MM.1S (cell line): ENCODE results near the gene ANGPT4.

Experiments used
- EZH2 ChIP-seq: fragments of 300-600 bp; sonication (generic); optimal IDR thresholded peaks from 2 replicates; pipeline ENCODE3; 2017; ENCODE audit warnings: low read depth, mild to moderate bottlenecking, antibody characterized with exemption, low read length, mixed read lengths
- EZH2phosphoT487 ChIP-seq: fragments of 300-600 bp; sonication (generic); IDR thresholded peaks from 2 replicates; pipeline ENCODE4 v1.6.1; 2018; ENCODE audit warnings: antibody characterized with exemption, low read length
- TF ChIP-seq, protein P1 (sequence below): fragments of 300-600 bp; sonication (generic); IDR thresholded peaks from 2 replicates; pipeline ENCODE4 v1.5.1; 2016; ENCODE audit warnings: antibody characterized with exemption, low read length, mixed read lengths

DNA sequence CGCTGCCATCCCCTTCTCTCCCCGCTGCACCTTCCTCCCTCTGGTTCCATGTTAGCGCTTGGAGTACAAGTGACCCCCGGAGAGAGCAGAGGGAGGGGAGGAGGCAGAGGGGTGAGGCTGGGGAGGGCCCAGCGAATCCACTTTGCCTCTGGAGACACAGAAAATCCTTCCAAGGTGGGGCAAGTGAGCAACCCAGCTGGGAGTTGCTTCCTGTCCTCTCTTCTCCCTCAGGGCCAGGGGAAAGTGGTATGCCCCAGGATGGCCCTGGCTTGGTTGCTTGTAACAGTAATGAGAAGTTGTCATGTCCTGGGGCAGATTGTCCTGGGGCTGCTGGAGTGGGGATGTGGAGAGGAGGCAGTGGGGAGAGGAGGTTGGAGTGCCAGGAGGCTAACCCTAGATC, 691 bp upstream of the ANGPT4 start:
- TF ChIP-seq, protein P1, sequence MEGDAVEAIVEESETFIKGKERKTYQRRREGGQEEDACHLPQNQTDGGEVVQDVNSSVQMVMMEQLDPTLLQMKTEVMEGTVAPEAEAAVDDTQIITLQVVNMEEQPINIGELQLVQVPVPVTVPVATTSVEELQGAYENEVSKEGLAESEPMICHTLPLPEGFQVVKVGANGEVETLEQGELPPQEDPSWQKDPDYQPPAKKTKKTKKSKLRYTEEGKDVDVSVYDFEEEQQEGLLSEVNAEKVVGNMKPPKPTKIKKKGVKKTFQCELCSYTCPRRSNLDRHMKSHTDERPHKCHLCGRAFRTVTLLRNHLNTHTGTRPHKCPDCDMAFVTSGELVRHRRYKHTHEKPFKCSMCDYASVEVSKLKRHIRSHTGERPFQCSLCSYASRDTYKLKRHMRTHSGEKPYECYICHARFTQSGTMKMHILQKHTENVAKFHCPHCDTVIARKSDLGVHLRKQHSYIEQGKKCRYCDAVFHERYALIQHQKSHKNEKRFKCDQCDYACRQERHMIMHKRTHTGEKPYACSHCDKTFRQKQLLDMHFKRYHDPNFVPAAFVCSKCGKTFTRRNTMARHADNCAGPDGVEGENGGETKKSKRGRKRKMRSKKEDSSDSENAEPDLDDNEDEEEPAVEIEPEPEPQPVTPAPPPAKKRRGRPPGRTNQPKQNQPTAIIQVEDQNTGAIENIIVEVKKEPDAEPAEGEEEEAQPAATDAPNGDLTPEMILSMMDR: no peak
- TF ChIP-seq EZH2 (no peak), EZH2phosphoT487 (no peak)
